ACHN (cell line): ENCODE measurements around the gene MYT1.
"Not testable (repeated sequence)": the region's sequence is repeated elsewhere in the genome, so short reads cannot be mapped to it uniquely, and the experiment has no call there.

Experiments used
- DNase-seq: peaks from one replicate; pipeline ENCODE4 v3.0.0-alpha.2; 2015
- in situ Hi-C: cut with HindIII; loops from 2 replicates; pipeline ENCODE4 v1.10.0; 2017; ENCODE audit warnings: low sequenced_read_pairs, low pct_ligation_motif_present, low pct_unique_long_range_greater_than_20kb

MYT1 gene

DNA sequence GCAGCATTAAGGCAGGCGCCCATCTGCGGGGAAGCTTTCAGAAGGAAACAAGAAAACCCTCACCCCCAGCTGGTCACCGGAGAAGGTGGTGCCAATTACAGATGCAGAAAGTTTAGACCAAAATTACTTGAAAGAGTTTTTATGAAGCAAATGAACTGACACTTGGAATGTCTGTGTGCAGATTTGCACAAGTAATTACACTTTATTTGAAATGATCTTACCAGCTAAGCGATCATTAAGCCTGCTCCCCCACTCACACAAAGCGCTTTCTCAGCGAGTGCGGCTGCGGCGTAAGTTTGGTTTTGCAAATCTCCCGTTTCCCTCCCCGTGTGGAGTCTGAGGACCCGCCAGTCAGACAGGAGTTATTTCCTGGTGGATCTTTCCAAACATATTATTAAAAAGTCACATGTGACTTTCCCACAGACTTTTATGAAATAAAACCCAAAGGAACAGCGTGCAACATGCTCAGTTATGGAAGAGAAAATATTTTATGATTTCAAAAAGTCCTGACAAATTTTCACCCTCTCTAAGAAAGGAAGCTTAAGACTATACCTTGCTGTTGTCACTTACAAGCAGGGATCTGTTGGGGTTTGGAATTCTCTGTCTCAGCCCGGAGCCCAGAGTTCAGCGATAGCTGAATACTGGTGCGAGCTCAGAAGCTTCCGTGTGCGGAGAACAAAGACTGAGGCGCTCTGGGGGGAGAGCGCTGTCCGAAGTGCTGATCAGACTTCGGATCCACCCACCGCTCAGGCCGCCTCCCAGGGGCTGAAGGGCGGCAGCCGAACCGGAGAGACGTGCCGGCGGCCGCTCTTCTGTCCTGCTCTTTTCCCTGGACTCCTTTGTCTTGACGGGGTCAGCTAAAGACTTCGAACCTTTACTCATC, 2.7 kb upstream of the MYT1 start:
- in situ Hi-C loops, result no loop called here
- DNase-seq, result peak; percentile 52

GRCh38 chr20:64162239-64162910, 1.9 kb upstream of the MYT1 start:
- in situ Hi-C loops, result no loop called here
- no peak for DNase-seq

DNA sequence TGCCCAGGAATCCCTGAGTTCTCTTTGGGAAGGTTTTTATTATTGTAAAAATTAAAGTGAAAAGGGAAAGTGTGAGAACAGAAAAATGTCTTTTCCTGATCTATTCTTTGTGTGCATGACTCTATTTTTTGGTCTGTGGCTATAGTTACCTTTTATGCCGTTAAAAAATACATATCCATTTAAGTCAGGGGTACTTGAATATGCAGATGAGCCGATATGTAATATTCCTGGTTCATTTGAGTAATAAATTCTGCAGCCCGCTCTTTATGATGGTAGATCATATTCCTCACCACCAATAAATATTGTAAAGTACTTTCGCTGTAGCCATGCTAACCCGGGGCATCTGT, 503 bp upstream of the MYT1 start:
- no peak for DNase-seq
- in situ Hi-C loops, result no loop called here

DNA sequence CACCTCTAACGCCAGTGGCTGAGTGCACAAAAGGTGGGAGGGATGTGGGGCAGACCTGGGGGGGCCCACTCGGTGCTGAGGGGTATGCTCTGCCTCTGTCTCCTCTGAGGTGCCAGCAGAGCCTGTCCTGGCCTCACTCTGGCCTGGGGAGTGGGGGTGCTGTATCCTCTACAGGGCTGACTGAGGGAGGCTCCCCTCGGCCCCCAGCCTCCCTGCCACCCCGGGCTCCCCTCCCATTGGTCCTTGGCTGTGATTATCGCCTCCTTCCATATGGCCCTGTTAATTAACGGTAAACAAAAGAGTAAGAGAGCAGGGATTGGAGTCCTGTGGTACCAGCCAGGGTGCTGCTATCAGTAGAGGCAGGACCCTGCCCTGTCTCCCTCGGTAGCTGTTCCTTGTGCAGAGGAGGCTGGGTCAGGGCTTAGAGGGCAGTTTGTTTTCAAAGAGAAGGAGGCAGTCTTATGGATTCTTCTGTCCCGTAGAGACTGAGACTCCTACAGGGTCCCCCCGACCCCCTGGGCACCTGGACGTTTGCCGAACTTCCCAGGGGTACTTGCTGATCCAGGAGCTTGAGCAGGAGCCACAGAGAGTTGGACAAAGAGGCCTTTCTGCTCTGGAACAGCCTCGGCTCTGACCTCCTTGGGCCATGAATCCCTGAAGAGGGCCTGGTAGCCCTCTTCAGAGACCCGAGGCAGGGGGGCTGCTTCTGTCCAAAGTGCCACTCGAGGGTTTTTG, 1.8 kb downstream of the MYT1 start:
- in situ Hi-C loops, result no loop called here
- no peak for DNase-seq

DNA sequence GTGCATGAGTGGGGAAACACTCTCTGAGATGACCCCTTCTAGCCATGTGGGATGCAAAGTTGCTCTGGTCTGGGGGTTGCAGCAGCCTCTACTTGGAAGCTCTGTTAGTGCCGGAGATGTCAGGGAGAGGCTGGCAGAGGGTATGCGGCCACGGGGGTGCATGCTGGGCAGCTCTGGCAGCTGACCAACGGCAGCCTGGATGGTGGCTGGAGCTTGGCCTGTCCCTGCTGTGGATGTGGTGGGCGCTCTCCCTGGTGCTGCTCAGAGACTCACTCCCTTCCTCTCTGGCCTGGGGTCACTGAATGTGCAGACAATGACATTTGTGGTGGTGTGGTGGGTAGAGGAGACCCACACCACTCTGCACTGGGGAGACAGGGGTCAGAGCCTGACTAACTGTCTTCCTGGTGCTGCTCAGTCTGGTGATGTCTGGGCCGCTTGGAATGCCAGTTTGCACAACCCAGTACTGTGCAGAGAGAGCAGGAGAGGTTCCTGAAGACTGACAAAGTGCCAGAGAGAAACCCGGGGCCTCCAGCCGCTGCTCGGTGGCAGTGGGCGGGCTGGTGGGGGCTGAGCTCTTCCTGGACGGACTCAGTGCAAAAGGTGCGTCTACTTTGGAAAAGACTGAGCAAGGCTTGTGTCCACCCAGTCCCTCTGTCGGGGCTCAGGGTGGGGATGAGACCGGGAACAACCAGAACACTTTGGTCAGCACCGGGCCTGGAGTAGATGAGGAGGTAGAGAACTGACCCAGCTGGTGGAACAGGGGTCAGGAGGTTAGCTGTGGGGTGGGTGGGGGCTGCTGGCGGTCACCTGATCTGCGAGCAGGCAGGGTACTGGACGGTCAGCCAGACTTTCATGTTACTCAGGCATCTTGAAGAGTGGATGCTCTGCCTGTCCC, 2.7 kb downstream of the MYT1 start:
- in situ Hi-C loops, result no loop called here
- no peak for DNase-seq

DNA sequence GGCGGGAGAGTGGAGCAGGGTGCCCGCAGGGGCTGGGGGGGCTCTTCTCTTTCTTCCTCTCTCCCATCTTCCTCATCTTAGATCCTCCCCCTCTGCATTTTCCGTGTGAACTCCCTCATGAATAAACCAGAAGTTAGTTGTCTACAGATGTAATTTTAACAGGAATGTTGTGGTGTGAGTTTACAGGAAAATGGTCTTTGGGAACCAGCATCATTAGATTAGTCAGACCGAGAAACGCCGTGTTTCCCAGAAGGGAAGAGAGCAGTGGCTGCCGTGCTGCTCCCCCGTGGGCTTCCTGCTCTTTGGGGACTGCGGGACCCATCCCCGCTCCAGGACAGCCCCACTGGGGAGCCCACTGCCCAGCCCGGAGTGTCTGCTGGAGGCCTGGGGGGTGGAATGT, 3.4 kb downstream of the MYT1 start:
- DNase-seq, result no peak
- in situ Hi-C loops, result no loop called here

DNA sequence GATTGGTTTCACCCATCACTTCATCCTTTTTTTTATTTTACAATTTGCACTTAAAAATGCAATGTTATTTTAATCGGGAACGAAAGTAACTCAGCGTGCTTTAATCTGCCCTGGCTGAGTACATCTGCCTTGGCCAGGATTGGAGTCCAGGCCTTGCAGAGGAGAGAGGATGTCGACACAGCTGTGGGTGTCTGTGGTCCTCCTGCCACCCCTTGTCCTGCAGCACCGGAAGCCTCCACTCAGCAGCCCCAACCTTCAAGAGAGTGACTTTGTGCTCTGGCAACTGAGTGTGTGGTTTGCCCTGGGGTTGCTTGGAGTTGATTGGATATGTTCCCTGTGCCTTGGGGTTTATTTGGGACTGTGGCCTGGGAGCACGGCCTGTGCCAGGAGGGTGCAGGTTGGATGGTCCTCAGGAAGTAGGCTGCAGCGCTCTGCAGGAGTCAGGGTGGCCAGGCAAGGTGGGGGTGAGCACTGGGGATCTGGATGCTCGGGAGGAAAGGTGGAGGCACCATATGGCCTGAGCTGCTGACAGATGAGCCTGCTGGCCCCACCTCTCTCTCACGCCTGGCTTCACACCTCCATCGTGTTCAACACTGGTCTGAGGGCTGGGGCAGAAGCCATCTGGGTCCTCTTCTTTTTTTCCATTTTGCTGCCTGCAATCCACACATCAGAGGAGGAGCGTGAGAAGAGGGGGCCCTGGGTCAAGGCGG, 4.3 kb downstream of the MYT1 start:
- in situ Hi-C loops, result no loop called here
- DNase-seq, result no peak

DNA sequence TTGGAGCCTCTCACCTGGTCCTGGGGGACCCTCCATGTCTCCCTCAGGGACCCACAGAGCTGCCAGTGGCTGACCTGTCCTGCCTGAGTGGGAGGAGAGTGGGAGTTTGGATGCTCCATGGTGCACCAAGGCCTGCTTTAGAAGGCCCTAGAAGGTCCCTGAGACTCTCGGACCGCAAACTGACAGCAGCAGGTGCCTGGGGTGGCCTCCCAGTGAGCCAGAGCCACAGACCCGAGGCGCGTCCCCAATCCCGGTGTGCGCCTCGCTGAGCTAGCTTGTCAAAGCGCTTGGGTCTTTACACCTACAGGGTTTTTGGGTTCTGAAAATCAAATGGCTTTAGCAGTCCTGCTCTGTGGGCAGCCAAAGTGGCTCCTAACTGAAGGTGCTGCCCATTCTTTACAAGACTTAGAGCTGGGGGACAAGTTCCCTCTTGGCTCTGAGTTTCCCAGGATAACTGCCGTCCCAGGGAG, 4.9 kb downstream of the MYT1 start:
- DNase-seq, result no peak
- in situ Hi-C loops, result no loop called here

GRCh38 chr20:64171211-64171610, 7.0 kb downstream of the MYT1 start:
- in situ Hi-C loops, result no loop called here
- DNase-seq, result no peak

- in situ Hi-C loops, result no loop called here
- DNase-seq, result no peak
These were observed 8.9 kb downstream of the MYT1 start for GRCh38 chr20:64173116-64173515.

GRCh38 chr20:64176551-64176950, 12.3 kb downstream of the MYT1 start:
- in situ Hi-C loops, result no loop called here
- no peak for DNase-seq

- DNase-seq, result no peak
- in situ Hi-C loops, result no loop called here
These were observed 12.7 kb downstream of the MYT1 start for GRCh38 chr20:64176971-64177370.

DNA sequence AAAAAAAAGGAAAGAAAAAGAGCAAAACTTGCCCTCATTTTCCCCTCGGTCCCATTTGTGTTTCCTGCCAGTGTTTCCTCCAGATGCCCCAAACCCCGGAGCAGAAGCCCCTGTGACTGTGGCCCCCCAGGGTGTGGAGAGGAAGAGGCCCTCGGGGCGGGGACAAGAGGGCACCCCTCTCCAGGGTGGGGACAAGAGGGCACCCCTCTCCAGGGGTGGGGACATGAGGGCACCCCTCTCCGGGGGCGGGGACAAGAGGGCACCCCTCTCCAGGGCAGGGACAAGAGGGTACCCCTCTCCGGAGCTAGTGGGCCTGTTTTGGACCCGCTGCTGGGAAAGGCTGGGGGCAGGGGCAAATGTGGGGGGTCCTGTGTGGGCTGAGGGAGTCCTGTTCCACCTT, 13.1 kb downstream of the MYT1 start:
- in situ Hi-C loops, result no loop called here
- no peak for DNase-seq

- in situ Hi-C loops, result no loop called here
- no peak for DNase-seq
These were observed 13.5 kb downstream of the MYT1 start for GRCh38 chr20:64177787-64178186.

- in situ Hi-C loops, DNase-seq: not testable (repeated sequence)
These were observed 14.7 kb downstream of the MYT1 start for GRCh38 chr20:64178925-64179324.

DNA sequence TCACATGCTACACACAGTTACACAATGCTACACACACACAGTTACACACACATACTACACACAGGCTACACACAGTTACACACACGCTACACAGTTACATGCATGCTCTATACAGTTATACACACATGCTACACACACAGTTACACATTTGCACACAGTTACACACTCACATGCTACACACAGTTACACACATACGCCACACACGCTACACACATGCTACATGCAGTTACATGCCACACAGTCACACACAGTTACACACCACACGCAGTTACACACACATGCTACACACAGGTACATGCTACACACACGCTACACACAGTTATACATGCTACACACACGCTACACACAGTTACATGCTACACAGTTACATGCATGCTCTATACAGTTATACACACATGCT, 15.6 kb downstream of the MYT1 start:
- in situ Hi-C loops, result no loop called here
- no peak for DNase-seq

- DNase-seq, result no peak
- in situ Hi-C loops, result no loop called here
These were observed 16.4 kb downstream of the MYT1 start for GRCh38 chr20:64180673-64181072.

DNA sequence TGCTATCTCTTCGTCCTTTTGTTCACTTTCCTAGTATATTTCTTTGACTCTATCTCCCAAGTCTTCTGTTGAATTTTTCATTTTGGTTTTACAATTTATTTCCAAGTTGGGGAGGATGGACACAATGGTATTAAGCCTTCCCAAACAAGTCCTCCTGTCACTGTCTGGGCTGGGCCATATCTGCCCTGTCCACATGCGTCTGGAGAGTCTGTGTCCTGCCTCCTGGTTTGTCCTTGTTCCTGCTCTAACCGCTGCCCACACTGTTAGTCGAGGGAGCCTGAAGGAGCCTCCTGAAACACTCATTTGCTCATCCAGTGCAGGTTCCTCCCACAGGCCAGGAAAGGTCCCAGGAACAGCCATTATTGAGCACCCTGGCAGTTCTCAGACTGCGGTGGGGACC, 17.1 kb downstream of the MYT1 start:
- in situ Hi-C loops, result no loop called here

More for the DNA sequence above, 17.1 kb downstream of the MYT1 start:
- no peak for DNase-seq
